ENCODE measurements around the gene RBP2.
A peak's percentile ranks its signal among the peaks of the same experiment; 100 is the strongest.

RBP2 gene

DNA sequence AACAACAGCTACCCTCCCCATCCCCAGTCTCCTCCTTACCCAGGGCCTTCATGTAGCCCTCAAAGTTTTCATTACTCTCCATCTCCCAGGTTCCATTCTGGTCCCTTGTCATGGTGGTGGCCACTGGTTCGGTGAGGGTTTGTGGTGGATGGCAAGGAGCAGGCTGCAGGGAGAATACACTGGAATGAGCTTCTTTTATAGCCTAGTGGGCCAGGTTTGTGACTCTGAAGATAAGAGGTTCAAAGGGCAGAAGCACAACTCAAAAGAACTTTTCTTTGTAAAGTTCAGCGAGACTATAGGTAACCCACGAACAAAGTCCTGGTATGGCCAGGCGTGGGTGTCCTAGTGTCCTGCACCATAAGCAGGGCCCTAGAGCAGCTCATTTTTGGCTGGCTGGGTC is at the start of gene RBP2:
RBP2 (minus strand) TSS at position 169 of the 400 bp plus-strand sequence; CDS start at position 112, 57 bp downstream.
- no peak within 1 kb of the TSS for H3K4me3 ChIP-seq (replicated peaks; ENCODE audit: low read depth, low read length)
- TF ChIP-seq, protein P1, sequence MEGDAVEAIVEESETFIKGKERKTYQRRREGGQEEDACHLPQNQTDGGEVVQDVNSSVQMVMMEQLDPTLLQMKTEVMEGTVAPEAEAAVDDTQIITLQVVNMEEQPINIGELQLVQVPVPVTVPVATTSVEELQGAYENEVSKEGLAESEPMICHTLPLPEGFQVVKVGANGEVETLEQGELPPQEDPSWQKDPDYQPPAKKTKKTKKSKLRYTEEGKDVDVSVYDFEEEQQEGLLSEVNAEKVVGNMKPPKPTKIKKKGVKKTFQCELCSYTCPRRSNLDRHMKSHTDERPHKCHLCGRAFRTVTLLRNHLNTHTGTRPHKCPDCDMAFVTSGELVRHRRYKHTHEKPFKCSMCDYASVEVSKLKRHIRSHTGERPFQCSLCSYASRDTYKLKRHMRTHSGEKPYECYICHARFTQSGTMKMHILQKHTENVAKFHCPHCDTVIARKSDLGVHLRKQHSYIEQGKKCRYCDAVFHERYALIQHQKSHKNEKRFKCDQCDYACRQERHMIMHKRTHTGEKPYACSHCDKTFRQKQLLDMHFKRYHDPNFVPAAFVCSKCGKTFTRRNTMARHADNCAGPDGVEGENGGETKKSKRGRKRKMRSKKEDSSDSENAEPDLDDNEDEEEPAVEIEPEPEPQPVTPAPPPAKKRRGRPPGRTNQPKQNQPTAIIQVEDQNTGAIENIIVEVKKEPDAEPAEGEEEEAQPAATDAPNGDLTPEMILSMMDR (IDR thresholded peaks at IDR 0.05; ENCODE audit: low read length, missing control alignments) = no peak
- DNase-seq (ENCODE audit: low read depth) = no peak

DNA sequence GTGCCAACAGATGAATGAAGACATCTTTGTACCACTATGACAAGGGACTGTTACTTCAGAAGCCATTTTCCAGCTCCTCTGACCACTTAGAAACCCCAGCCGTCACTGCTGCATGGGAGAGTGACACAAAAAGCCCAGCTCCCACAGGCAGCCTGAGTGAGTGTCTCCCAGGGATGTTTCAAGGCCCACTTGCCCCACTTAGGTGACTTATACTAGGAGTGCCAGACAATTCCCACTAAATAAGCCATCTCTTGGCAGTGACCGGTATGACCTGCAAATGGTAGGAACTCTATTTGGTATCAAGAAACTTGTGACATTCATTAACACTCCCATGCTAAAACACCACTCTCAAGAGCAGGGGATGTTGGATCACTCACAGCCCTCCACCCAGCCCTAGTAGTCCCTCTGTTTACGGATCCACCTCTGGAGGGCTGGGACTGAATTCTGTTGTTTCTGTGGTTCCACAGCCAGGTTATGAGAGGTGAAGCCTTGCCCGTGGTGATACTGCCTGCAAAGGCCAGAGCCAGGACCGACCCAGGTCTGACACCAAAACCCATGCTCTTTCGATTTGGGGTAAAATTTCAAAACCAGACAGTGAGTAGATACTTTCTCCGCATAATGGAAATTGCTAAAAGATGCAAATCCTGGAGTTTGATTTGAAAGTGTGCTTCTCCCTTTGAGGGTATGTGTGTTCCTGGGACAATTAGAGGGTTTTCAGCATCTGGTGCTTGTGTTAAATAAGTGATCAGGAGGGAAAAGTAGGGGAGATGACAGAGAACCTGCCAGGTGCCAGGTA is 48.7 kb upstream of the RBP2 start:
- TF ChIP-seq, protein P1 (IDR thresholded peaks at IDR 0.05; ENCODE audit: low read length, missing control alignments) = no peak
- no peak for DNase-seq (ENCODE audit: low read depth)
- no peak overlapping the region for H3K4me3 ChIP-seq (replicated peaks; ENCODE audit: low read depth, low read length)

DNA sequence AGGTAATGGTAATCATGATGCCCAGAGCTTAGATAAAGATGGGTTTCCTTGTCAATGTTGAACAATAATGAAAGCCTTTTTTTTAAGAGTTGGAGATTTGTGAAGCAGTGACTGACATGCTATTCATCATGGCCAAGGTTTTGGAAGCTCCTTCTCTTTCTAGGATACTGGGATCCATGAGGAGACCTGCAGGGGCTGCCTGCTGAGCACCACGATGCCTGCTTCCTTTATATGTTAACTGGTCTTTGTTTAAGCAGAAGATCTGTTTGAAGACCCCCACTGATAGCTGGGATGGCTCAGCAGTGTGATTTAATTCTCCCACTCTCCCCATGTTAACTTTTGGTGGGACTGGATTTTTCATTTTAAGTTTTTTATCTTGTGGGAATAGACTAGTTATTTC is 47.4 kb upstream of the RBP2 start:
- H3K4me3 ChIP-seq (replicated peaks; ENCODE audit: low read depth, low read length) = no peak overlapping the region
- TF ChIP-seq, protein P1 (IDR thresholded peaks at IDR 0.05; ENCODE audit: low read length, missing control alignments) = no peak
- no peak for DNase-seq (ENCODE audit: low read depth)

DNA sequence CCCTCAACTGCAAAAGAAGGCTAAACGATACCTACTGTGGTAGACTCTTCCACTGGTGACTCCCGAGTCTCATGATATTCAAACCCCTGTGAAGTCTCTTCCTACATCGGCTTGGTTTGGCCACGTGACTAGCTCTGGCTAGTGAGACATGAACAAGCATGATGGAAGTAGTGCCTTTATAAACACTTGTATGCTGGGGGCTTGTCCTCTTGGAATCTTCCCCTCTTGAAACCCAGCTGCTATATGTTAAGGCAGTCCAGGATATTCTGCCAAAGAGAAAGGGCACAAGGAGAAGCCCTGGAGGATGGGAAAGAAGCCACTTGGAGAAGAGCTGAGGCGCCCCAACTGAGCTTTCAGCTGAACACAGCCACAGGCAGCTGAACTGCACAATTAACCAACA is 46.9 kb upstream of the RBP2 start:
- no peak overlapping the region for H3K4me3 ChIP-seq (replicated peaks; ENCODE audit: low read depth, low read length)
- no peak for DNase-seq (ENCODE audit: low read depth)
- TF ChIP-seq, protein P1 (IDR thresholded peaks at IDR 0.05; ENCODE audit: low read length, missing control alignments) = no peak

DNA sequence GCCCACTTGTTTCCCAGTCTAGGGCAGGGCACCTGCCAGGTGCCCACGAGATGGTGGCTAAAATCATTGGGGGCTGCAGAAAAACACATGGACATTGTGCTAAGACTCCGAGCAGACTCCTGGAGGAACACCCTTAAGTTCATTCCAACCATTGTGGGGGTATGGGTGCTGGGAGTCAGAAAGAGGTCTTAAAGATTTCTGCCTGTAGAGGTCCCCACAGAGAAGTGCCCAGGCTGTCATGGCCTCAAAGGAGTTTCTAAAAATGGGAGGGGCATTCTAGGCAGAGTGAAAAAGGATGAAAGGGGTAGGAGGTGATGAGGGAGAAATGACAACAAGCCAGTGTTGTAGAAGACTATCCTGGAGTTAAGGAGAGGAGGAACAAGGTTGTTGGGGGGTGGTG is 46.1 kb upstream of the RBP2 start:
- H3K4me3 ChIP-seq (replicated peaks; ENCODE audit: low read depth, low read length) = no peak overlapping the region
- DNase-seq (ENCODE audit: low read depth) = no peak
- TF ChIP-seq, protein P1 (IDR thresholded peaks at IDR 0.05; ENCODE audit: low read length, missing control alignments) = peak; percentile 6

DNA sequence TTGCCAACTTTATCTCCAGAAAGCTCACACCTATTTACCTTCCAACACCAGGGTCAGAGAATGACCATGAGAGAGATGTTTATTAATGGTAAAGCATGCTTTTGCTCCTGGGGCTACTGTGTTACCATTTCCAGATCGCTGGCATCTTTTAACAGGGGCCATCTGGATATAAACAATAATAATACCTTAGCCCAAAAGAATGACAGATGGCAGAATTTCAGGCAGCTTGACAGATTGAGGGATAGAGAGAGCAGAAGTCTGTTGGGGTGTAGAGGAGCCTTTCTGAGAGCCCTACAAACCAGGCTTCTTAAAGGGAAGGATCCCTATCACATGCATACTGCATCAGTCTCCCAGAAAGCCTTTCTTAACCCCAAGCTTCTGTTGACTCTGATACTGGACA is 45.5 kb upstream of the RBP2 start:
- TF ChIP-seq, protein P1 (IDR thresholded peaks at IDR 0.05; ENCODE audit: low read length, missing control alignments) = no peak
- DNase-seq (ENCODE audit: low read depth) = no peak
- H3K4me3 ChIP-seq (replicated peaks; ENCODE audit: low read depth, low read length) = no peak overlapping the region

DNA sequence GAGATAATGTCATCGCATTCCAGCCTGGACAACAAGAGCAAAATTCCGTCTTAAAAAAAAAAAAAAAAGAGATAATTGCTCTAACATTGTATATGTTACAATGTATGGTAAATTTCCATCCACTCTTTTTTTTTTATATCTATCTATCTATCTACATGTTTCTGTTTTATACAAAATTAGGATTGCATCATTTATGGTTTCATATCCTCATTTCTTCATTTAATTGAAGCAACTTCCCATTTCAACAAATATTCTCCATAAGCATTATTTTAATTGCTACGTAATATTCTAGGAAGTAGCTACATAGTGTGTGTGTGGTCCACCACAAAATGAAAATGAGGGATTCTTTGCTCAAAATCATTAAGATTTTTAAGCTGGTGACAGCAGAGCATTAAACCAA is 44.8 kb upstream of the RBP2 start:
- no peak overlapping the region for H3K4me3 ChIP-seq (replicated peaks; ENCODE audit: low read depth, low read length)
- DNase-seq (ENCODE audit: low read depth) = no peak
- TF ChIP-seq, protein P1 (IDR thresholded peaks at IDR 0.05; ENCODE audit: low read length, missing control alignments) = no peak

Measured in fibroblast of pulmonary artery (primary cell).